Nasal cavity respiratory epithelium epithelial cell of viscerocranial mucosa (primary cell): ENCODE data around the gene KDM5B. TPM values are rescaled to one million over a fixed set of nuclear protein-coding genes. Genes with fewer than 3 reads are reported as not detected.

ENCODE experiments used
- total RNA-seq: library from RNA; depleted of rRNA; stranded (reverse); fragments of >200 nt; gene quantifications from 2 replicates; pipeline ENCODE4 v1.2.3, GENCODE V29; 2014

The KDM5B gene
- 91.9 and 191 TPM in 2 replicates for total RNA-seq

GRCh38 chr1:202807926-202808757, at the start of gene KDM5B:
Gene KDM5B (minus strand): TSS chr1:202808421. CDS start chr1:202808305, 116 bp downstream.

GRCh38 chr1:202810615-202811295, 2.5 kb upstream of the KDM5B start, which contains the start of gene PCAT6:
Gene PCAT6 (plus strand): TSS chr1:202810954.

DNA sequence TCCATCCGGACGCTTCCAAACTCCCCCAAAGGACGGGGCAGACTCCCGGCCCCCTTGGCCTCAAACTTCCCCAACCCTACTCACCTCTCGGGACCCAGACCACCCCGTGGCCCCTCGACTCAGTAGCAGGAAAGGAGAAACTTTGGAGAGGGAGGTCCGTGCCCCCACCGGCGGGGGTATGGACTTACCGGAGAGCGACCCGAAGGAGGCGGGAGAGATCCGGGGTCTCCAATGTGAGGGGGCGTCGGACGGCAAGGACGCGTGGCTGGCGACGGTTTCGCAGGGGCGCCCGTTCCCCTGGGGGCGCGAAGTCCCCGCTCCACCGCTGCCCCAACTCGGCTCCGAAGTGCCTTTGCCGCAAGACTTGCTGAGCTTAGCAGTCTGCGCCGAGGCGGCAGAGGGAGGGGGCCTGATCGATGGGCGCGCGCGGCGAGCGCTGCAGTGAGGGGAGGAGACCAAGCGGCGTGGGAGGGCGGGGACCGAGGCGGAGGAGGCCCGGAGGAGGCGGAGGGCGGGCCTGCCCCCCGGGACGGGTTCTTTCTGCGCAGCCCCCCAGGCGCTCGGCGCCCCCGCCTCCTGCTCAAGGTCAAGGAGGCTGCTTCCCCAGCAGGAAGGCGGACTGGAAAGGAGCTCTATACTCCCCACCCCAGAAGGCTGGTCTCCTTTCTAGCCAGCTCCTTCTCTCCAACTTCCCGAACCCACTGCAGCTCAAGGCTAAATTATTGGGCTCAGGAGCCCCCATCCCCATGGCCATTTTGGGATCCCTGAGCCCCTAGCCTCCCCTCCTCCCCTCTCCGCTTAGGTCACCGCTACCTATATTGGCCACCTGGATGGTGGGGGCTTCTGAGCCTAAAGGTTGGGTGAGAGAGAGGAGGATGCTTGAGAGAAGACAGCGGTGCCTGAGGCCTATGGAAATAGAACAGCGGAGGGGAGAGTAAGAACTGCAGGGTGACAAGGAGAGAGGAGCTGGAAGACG, 97.9 kb downstream of the KDM5B start, which contains the start of gene SYT2:
Gene SYT2, minus strand, starts transcription at position 385 of the 976 bp plus-strand sequence. CDS start 104,682 bp downstream, outside the sequence.

Other genes starting within 250 kb of the KDM5B start
- gene SYT2, start 98.0 kb downstream of the KDM5B start, total RNA-seq, result under 0.01 TPM in 2 replicates
- 0.68 and 1.1 TPM in 2 replicates for gene PCAT6, start 2.5 kb upstream of the KDM5B start, total RNA-seq
- 6.6 and 8.5 TPM in 2 replicates for gene RABIF, start 80.7 kb upstream of the KDM5B start, total RNA-seq
- gene KLHL12, start 118.8 kb upstream of the KDM5B start, total RNA-seq, result 54.4 and 55.4 TPM in 2 replicates
- 167 and 244 TPM in 2 replicates for gene ADIPOR1, start 149.9 kb upstream of the KDM5B start, total RNA-seq
- gene CYB5R1, start 158.8 kb upstream of the KDM5B start, total RNA-seq, result 103 and 187 TPM in 2 replicates
- gene TMEM183A, start 199.0 kb upstream of the KDM5B start, total RNA-seq, result 98.4 and 102 TPM in 2 replicates
- gene PPFIA4, start 218.1 kb upstream of the KDM5B start, total RNA-seq, result 0.34 and 3.1 TPM in 2 replicates